Inferior parietal cortex (tissue), 1 donor: ENCODE measurements around the gene GAK.

Source experiments
- DNase-seq: peaks from one replicate; pipeline ENCODE4 v3.0.0-alpha.2; 2016; ENCODE audit errors: extremely low spot score

Gene GAK

GRCh38 chr4:830601-831482 is 101.3 kb downstream of the GAK start:
- no peak for DNase-seq

DNA sequence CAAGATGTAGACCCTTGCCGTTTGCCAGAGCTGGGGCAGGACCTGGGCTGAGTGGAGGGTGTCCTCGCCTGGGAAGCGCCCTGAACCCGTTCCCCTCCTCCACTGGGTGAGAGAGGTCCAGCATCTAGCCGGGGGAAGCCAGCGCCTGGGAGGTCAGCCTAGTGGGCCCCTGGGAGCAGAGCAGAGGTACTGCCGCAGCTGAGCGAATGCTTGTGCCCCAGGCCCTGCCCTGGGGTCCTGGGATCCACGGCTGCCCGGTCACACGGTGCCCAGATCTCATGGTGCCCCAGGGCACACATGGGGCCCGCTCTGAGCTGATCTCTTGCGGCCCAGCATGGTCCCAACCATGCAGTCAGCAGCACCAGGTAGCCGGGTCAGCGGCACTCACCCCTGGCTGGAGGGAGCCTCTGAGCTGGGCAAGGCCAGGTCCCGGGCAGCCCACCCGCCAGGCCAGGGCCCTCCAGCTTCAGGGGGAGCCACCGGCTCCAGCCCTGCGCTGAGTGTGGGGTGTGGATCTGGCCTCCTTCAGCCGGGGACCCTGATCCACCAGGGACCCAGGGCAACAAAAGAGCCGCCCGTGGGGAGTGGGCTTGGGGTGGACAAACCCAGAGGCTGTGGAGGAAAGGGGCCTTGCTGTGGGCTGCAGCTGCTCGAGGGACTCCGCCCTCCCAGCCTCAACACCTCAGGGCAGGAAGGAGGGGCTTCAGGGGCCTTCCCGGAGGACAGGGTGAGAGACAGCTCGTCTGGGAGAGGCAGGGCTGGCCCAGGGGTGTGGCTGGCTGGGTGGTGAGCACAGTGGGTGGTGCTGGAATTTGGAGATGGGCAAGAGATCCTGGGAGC is 102.1 kb downstream of the GAK start:
- no peak for DNase-seq

DNA sequence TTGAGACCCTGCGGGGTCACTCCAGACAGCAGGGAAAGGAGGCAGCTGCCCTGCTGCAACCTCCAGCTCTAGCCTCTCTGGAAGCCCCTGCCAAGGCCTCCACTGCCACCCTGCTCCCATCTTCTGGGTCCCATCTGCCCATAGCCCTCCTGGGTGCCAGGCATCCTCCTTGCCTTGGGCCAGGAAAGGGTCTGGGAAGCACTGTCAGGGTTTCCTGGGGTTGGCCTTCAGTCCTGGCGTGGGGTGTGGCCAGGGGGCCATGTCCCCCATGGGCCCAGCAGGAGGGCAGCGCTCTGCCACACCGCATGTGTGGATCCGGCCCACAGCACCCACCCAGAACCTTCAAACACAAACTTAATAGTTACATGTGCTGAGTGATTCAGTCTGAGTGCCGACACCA is 102.8 kb downstream of the GAK start:
- no peak for DNase-seq

DNA sequence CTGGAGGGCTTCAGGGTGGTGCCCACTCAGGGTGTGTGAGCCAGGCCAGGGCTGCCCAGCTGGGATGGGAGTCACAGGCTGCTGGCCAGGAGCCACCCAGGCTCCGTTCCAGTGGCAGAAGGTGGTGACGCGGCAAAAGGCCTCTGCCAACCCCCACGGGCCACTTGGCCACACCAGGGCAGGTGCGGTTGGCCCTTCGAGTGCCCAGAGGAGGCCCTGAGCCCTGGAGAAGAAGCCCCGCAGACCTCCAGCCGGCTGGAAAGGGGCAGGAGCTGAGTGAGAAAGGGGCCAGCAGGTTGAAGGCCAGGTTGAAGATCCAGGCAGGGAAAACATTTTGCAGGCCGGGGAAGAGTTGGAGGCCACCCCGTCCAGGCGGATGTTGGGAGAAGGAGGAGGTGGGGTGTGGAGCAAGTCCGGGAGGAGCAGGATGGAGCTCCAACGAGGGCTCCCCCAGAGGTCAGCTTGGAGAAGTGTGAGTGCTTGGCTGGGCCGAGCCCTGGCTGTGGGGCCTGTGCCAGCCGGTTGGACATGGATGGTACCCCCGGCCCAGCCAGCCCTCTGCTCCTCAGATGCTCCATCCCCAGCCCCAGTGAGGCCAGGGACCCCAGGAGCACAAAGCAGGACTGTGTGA is 103.4 kb downstream of the GAK start:
- DNase-seq: no peak

DNA sequence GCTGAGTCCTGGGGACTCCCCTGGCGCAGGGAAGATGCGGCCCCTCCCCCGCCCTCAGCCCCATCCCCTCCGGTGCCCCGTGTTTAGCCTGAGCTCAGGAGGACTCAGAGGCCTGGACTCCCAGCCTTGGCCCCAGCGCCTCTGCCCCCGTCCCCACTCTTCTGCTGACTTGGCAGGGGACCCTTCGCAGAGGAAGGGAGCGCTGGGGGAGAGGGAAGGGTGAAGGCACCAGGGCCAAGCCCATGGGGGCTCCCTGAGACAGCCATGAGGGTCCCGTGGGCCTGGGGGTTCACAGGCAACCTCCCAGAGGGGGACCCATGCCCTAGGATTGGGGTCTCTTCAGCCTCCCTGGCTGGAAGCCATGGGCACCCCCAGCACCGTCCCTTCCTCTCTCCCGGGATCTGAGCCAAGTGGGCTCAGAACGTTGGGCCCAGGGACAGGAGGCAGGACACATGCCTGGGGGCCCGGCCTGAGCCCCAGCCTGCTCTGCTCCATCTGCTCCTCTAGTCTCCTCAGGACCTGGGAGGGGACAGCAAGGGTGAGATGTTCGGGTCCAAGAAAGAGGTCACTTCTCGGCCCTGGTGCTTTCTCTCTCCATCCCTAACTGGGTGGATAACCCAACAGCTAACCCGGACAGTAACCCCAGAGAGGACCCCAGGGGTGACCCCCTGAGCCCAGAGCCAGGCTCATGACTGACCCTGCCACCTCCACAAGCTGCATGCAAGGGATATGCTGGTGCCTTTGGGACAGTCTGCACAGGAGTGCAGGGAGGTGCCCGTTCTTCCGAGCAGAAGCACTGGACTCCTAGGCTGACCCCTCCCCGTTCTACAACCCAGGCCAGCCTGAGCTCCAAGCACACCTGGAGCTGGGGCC is 104.7 kb downstream of the GAK start:
- DNase-seq: no peak

DNA sequence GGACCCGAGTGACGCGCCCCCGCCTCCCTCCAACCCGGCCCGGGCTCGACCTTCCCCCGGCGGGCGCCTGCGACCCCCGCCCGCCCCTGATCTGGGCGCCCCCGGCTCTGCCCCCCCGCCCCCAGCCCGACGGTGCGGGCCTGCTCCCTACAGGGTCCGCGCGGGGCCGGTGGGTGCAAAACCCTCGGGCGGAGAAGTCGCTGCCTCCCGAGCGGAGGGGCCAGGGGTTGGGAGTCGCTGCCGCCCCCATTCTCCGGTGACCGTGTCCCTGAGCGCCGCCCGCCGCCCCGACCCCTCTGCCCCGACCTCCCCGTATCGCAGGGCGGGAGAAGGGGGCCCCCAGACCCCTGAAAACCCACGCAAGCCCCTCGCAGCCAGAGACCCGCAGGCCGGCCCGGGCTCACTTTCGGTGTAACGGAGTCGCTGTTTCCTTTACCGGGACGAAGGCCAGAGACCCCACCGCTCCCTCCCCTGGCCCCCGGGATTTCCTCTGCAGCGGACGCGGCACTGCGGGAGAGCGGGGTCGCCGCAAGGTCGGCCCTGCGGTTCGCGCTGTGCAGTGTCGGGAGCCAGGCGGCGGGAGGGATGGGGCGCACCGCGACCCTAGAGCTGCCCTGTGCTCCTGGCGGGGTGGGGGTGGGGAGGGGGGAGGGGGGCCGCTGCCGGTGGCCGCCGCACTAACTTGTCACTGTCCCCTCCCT is 105.5 kb downstream of the GAK start:
- DNase-seq: no peak

GRCh38 chr4:825971-826330 is 106.2 kb downstream of the GAK start, which contains the start of gene CPLX1:
TSS of gene CPLX1 (minus strand) at chr4:826129. CDS start at chr4:824522, 1,607 bp downstream.
- DNase-seq: no peak

DNA sequence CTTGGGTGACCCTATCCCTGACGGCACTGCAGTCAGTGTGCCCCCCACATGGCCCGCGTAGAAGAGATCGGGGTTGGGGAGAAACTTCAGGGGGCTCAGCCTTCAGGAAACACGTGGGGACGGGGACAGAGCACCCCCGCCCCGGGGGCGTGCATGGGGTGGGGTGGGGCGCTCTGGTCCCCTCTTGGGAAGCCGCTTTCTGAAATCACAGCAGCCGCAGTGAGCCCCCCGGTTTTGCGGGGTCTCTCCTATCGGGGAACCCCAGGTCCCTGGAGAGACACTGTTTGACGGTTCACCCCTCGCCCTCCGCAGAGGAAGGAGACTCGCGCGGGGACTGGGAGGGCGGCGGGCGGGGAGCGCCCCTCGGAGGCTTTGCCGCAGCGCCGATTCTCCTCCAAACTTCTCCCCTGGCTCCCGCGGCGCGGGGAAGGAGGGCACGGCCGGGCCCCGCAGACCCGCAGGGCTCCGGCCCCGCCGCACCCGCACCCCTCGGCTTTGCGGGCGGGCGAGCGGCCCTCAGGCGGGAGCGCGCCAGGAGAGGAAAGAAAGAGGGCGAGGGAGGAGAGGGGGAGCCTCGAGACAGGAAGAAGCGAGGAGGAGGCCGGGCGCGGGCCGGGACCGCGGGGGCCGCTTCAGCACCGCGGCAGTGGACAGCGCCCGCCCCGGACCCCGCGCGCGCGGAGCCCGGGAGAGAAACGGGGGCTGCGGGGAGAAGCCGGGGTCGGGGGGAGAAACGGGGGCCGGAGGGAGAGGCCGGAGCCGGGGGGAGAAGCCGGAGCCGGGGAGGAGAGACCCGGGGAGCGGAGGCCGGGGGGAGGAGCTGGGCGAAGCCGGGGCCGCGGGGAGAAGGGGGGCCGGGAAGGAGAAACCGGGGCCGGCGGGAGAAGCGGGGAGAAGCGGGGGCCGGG is 106.8 kb downstream of the GAK start:
- no peak for DNase-seq

DNA sequence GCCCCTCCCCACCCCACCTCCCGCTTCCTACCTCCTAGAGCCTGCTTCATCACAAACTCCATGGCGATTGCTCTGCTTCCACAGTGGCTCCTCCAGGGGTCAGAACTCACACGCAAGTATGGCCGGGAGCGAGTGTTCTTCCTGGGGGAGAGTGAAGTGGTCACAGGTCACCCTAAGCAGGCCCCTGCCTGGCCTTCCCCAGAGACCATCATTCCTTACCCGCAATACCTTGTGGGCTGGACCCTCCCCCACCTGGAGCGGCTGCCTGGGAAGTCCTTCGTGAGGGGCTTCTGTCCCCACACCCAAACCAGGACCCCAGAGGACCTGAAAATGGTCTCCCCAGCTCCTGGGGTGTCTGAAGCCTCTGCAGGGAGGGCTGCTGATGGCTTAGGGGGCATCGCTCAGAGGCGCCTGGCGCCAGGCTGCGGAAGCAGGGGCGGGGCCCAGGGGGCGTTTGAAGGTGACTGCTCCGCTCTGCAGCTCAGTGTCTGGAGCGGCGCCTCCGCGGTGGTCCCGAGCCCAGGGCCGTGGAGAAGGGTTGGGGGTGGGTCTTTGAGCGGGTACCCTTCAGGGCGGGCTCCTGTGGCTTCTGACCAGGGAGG is 107.6 kb downstream of the GAK start:
- no peak for DNase-seq

GRCh38 chr4:823761-824460 is 108.2 kb downstream of the GAK start:
- DNase-seq: no peak

DNA sequence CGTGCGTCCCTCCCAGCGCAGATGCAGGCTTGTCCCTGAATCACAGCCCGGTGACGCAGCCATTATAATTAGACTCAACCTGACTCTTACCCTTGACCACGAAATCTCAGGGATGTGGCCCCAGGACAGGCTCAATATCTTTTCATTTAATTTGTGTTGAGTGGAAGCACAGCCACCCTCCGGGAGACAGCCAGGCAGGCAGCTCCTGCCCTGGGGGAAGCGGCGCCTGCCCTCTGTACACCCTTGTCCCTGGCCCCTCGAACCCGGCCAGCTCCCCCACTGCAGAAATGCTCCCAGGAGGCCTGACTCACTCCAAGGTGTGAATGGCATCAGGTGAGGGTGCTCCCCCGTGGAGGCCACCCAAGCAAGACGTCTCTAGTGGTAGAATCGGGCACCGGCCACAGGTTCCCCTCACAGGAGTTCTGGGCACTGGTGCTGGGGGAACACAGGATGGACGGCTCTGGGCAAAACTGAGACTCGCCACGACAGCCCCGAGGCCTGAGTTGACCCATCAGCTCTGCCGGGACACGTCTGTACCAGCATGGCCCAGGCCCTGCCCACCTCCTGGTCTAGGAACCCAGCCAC is 108.8 kb downstream of the GAK start:
- no peak for DNase-seq

DNA sequence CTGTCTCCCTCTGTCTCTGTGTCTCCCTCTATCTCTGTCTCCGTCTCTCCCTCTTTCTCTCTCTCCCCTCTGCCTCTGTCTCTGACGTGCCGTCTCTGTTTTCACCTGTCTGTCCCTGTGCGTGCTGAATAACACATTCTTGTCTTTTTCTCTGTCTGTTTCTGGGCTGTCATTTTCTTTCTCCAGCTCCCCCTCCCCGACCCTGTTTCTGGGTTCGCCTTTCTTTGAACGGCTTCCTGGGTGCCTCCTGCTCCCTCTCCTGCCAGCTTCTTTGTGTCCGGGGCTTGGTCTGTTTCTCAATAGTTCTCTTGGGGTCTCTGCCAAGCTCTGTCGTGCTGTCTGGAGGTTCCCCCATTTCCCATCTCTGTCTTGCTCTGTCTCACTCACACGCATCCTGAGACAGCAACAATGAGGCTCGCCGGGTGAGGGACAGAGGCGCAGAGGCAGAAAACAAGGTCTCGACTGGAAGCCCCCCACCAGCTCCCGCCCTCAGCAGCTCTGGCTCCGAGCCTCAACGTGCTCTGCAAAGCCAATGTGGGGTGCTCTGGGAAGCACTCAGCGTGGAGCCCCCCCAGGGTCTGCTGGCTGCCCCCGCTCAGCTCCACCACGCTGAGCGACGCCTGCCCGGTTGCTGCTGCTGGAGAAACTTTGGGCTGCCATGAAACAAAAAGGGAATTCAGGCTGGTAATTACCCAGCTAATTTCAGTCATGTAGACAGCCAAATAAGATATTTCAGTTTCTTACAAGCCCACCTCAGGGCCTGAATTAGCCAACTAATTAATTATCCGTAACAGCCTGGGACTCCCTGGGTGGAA is 109.5 kb downstream of the GAK start:
- no peak for DNase-seq

GRCh38 chr4:821631-822030 is 110.5 kb downstream of the GAK start:
- DNase-seq: no peak

DNA sequence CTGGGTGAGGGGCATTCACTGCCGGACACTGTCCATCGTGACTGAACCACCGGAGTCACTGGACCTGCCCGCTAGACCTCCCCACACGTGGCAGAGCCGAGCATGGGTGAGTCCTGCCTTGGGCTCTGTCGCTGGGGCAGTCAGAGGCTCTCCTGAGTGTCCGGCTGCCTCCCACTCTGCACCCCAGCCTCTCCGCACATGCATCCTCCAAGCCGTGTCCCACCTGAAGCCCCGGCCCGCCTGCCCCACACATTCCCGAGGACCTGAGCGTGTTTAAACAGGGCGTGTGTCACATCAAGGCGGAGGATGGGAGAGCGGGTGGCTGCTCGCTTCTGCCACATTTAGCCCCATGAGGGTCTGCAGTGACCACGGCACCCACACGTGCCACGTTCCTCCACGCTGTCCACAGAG is 110.9 kb downstream of the GAK start:
- DNase-seq: no peak

DNA sequence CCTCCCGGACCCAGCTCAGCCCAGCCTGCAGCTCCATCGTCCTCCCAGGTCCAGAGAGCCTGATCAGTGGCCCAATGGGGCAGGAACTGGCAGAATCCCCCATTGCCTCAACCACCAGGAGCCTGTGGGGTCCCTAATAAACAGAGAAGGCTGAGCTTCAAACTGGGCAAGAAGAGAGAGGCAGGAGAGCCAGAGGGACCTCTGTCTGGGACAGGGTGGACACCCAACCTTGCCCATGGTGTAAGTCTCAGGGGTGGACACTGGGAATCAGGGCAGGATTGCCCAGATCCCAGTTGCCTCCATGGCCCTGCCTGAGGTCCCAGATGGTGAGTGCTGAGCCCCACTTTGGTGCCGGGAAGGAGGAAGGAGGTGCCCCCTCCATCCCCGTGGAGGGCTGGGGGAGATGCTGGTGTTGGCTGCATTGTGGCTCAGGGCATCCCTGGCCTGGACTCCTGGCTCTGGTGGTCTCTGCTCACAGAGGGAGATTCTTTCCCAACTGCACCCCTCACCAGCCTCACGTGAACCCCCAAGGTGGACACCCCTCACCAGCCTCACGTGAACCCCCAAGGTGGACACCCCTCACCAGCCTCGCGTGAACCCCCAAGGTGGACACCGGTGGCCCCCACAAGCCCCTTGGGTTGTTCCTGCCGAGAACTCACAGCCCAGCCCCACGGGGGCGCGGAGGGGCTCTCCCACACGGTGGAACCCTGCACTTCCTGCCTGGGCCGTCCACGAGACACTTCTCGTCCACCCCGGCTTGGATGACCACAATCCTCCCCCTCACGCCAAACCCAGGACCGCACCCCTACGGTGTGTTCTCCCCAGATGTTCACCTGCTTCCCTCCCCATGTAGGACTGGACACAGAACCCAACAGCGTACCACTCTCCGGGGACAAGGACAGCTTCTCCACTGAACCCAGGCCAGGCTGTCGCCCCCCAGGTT is 111.6 kb downstream of the GAK start:
- DNase-seq: no peak
